K562 (cell line): ENCODE data around the gene MICALL2. TPM values are rescaled to one million over a fixed set of nuclear protein-coding genes. Genes with fewer than 3 reads are reported as not detected.
A peak's percentile ranks its signal among the peaks of the same experiment; 100 is the strongest.

Experiments used
- CBFB ChIP-seq: sonication (generic); formaldehyde crosslinking; IDR thresholded peaks from 2 replicates; pipeline ENCODE4 v1.4.0; 2020; ENCODE audit warnings: mild to moderate bottlenecking, missing genetic modification reagents
- KLF16 ChIP-seq: IDR thresholded peaks from 2 replicates; pipeline ENCODE4 v1.6.1; 2016; ENCODE audit warnings: antibody characterized with exemption
- LEF1 ChIP-seq: fragments of 450-650 bp; IDR thresholded peaks from 2 replicates; pipeline ENCODE4 v1.6.1; 2016; ENCODE audit warnings: mild to moderate bottlenecking
- SOX6 ChIP-seq: fragments of 450-650 bp; IDR thresholded peaks from 2 replicates; pipeline ENCODE4 v1.6.1; 2014; ENCODE audit warnings: mild to moderate bottlenecking
- ZBTB9 ChIP-seq: fragments of 450-650 bp; formaldehyde crosslinking; IDR thresholded peaks from 2 replicates; pipeline ENCODE4 v1.4.0; 2020; ENCODE audit warnings: mild to moderate bottlenecking, moderate library complexity
- ZEB2 ChIP-seq: fragments of 450-650 bp; IDR thresholded peaks from 2 replicates; pipeline ENCODE4 v1.6.1; 2016
- polyA plus RNA-seq, 8 experiments: library from polyadenylated mRNA; depleted of rRNA in 4 of 8; stranded (reverse) in 5 of 8; unstranded in 3 of 8; fragments of >200 nt; fragmentation: Nextera tagmentation in 2 of 8; fragmentation: Illumina TruSeq in 1 of 8; extraction: Ambion mirVana in 2 of 8; extraction: Trizol in 1 of 8; gene quantifications; 2 replicates each; pipeline versions ENCODE4 v1.2.1 to v1.2.3, GENCODE V29; 2011 to 2014; ENCODE audit warnings: inconsistent platforms in 1 of 8, missing spikeins in 1 of 8
- total RNA-seq, 7 experiments: library from RNA; depleted of rRNA in 6 of 7; stranded (reverse); fragments of >200 nt in 6 of 7; fragmentation: Illumina TruSeq in 2 of 7; extraction: Trizol in 2 of 7; gene quantifications; 2 replicates each; pipeline versions ENCODE4 v1.2.1 to v1.2.3, GENCODE V29; 2011 to 2021; ENCODE audit warnings: low replicate concordance in 1 of 7
- TF ChIP-seq, protein P1 (sequence below), 2 experiments: IDR thresholded peaks; 2 replicates each; pipeline ENCODE4 v1.6.1; 2012; ENCODE audit warnings: improper control_type of control experiment in 2 of 2, low read depth in 2 of 2, low read length in 2 of 2, borderline replicate concordance in 1 of 2

The MICALL2 gene
- total and polyA plus RNA-seq, 9 of the 15 experiments (the other 6 are each of a cell fraction or from before 2014, with no cell fraction given) = 1.8 to 103 (median 17.0) TPM

GRCh38 chr7:1473864-1474512, 14.7 kb upstream of the MICALL2 start (continued):
- 0 out of 2 replicates have a peak, but pooled peaks have one; percentile 61 for TF ChIP-seq ZBTB9 (CRISPR knock-in tag)
- peak; percentile 66 for TF ChIP-seq ZEB2
- 0 out of 2 replicates have a peak, but pooled peaks have one; percentile 42 for TF ChIP-seq SOX6
- TF ChIP-seq CBFB (CRISPR knock-in tag) = peak; percentile 82; the same call in 1 of the 2 replicates
- TF ChIP-seq KLF16 = no peak
- TF ChIP-seq LEF1 = peak; percentile 85
- TF ChIP-seq, protein P1, sequence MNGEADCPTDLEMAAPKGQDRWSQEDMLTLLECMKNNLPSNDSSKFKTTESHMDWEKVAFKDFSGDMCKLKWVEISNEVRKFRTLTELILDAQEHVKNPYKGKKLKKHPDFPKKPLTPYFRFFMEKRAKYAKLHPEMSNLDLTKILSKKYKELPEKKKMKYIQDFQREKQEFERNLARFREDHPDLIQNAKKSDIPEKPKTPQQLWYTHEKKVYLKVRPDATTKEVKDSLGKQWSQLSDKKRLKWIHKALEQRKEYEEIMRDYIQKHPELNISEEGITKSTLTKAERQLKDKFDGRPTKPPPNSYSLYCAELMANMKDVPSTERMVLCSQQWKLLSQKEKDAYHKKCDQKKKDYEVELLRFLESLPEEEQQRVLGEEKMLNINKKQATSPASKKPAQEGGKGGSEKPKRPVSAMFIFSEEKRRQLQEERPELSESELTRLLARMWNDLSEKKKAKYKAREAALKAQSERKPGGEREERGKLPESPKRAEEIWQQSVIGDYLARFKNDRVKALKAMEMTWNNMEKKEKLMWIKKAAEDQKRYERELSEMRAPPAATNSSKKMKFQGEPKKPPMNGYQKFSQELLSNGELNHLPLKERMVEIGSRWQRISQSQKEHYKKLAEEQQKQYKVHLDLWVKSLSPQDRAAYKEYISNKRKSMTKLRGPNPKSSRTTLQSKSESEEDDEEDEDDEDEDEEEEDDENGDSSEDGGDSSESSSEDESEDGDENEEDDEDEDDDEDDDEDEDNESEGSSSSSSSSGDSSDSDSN (IDR thresholded peaks at IDR 0.05; ENCODE audit: borderline replicate concordance in 1 of 2, low read depth in 2 of 2, low read length in 2 of 2) = 0 out of 4 replicates have a peak, but pooled peaks of 1 of the 2 experiments have one; percentile 24
